GM18508 (cell line): Measurements from ENCODE around the gene BRCA2.

Experiments
- ATAC-seq: cut with Tn5 transposase; IDR thresholded peaks from one replicate; pipeline ENCODE4 v1.9.1; 2021; ENCODE audit warnings: moderate number of reproducible peaks; ENCODE audit not compliant: insufficient read depth, unreplicated experiment

BRCA2 gene, protein sequence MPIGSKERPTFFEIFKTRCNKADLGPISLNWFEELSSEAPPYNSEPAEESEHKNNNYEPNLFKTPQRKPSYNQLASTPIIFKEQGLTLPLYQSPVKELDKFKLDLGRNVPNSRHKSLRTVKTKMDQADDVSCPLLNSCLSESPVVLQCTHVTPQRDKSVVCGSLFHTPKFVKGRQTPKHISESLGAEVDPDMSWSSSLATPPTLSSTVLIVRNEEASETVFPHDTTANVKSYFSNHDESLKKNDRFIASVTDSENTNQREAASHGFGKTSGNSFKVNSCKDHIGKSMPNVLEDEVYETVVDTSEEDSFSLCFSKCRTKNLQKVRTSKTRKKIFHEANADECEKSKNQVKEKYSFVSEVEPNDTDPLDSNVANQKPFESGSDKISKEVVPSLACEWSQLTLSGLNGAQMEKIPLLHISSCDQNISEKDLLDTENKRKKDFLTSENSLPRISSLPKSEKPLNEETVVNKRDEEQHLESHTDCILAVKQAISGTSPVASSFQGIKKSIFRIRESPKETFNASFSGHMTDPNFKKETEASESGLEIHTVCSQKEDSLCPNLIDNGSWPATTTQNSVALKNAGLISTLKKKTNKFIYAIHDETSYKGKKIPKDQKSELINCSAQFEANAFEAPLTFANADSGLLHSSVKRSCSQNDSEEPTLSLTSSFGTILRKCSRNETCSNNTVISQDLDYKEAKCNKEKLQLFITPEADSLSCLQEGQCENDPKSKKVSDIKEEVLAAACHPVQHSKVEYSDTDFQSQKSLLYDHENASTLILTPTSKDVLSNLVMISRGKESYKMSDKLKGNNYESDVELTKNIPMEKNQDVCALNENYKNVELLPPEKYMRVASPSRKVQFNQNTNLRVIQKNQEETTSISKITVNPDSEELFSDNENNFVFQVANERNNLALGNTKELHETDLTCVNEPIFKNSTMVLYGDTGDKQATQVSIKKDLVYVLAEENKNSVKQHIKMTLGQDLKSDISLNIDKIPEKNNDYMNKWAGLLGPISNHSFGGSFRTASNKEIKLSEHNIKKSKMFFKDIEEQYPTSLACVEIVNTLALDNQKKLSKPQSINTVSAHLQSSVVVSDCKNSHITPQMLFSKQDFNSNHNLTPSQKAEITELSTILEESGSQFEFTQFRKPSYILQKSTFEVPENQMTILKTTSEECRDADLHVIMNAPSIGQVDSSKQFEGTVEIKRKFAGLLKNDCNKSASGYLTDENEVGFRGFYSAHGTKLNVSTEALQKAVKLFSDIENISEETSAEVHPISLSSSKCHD (N-terminal part only)

DNA sequence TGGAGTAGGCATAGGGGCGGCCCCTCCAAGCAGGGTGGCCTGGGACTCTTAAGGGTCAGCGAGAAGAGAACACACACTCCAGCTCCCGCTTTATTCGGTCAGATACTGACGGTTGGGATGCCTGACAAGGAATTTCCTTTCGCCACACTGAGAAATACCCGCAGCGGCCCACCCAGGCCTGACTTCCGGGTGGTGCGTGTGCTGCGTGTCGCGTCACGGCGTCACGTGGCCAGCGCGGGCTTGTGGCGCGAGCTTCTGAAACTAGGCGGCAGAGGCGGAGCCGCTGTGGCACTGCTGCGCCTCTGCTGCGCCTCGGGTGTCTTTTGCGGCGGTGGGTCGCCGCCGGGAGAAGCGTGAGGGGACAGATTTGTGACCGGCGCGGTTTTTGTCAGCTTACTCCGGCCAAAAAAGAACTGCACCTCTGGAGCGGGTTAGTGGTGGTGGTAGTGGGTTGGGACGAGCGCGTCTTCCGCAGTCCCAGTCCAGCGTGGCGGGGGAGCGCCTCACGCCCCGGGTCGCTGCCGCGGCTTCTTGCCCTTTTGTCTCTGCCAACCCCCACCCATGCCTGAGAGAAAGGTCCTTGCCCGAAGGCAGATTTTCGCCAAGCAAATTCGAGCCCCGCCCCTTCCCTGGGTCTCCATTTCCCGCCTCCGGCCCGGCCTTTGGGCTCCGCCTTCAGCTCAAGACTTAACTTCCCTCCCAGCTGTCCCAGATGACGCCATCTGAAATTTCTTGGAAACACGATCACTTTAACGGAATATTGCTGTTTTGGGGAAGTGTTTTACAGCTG, at the start of gene BRCA2, which contains the start of gene ZAR1L:
Gene BRCA2 (plus strand): TSS at position 271 of the 790 bp plus-strand sequence. CDS start 953 bp downstream, outside the sequence.
Gene ZAR1L (minus strand): TSS at position 126 of the 790 bp plus-strand sequence. CDS start 3,438 bp downstream, outside the sequence.
- ATAC-seq: peak; percentile 75

DNA sequence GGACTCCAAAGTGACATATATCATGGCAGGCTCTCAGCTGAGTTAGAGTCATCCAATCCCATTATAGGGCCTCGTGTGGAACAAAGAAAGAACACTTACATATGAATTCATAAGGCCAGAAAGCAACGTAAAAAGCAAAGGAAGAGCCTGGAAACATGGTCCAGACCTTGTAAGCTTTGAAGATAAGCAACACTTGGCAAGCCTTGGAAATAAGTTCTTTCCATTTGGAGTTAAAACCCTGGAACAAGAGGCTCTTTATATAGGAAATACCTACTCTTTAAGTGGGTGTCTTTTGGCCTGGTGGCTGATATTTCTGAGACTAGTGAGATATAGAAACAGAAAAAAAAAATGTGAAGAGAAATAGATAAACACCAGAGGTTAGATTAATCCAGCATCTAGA, 49.6 kb upstream of the BRCA2 start:
- no peak for ATAC-seq

DNA sequence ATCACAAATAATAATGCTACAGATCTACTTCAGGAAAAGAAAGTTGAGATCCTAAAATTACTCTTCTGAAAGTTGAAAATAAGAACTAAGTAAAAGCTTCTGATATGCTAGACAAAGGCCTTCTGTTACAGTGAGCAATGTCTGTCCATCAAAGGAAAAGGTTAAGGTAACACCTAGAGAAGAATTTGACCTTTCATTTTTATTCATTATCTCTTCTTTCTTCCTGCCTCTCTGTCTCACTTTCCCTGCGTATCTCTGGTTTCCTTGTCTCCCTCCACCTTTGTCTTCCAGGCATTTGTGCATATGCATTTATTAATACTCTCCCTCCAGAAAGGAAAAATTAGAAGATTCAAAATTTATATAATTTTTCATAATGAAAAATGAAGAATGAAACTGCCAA, 49.2 kb upstream of the BRCA2 start:
- ATAC-seq: no peak

DNA sequence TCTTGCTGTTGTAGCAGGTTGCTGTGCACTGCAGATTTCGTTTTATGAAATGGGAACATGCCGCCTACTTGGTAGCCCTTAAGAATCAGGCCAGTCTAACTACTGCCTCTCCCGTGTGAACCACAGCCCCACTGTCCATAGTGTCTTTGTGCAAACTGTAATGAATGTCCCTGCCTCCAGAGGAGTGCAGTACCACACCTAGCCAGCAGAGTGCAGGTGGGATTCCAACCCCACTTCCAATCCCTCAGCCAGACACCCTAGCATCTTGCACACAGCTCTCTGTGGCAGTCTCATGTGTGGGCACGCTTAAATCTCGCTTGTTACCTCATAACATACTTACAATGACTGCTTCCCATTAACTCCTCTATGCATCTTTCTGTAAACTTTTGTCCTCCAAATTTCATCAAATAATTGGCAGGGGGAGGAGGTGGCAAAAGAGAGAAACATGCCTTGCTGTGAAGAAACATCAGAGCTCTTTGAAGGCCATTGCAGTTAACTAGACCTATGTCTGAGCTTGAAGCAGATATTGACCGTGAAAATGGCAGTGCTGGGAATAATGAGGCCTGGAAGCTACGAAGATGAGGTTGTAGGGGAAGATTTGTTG, 47.4 kb upstream of the BRCA2 start:
- ATAC-seq: peak; percentile 77

DNA sequence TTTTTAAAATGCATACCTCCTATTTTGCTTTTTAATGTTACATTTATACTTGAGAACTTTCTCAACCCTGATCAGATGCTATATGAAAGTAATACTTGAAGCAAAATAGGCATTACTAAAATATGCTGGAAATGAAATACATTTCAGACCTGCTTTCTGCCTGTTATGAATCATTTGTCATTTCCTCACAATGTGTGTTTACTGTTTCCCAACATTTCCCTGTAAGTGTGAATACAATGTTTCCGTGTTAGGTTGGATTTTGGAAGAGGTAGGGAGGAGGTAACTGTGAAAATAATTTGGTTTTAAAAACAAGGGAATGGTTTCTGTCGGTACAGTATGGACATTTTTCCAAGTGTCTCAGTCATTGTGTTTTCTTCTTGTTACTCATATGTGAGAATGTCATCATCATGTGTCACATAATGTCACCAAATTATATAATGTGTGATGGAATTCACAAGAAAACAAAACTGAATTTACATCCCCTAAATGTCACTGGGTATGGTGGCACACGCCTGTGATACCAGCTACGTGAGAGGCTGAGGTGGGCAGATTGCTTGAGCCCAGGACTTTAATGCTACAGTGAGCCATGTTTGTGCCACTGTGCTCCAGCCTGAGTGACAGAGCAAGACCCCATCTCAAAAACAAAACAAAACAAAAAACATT, 43.2 kb upstream of the BRCA2 start:
- ATAC-seq: no peak

DNA sequence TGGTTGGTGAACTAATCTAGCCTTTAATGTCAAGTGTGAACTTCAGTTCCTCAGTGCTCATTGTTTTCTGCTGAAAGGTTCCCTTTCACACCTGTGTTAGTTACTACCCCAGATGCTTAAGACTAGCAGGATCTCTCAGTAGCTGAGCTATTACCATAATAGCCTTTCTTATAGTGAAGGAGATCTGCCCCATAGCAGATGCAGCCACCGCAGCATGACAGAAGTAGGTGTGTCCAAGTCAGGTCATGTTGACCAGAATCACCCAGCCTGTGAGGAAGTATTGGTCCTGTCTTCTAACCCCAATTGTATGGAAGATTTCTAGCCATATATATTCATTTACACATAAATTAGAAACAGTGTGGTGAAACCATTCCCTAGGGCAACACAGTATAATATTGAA, 37.5 kb upstream of the BRCA2 start:
- ATAC-seq: no peak

DNA sequence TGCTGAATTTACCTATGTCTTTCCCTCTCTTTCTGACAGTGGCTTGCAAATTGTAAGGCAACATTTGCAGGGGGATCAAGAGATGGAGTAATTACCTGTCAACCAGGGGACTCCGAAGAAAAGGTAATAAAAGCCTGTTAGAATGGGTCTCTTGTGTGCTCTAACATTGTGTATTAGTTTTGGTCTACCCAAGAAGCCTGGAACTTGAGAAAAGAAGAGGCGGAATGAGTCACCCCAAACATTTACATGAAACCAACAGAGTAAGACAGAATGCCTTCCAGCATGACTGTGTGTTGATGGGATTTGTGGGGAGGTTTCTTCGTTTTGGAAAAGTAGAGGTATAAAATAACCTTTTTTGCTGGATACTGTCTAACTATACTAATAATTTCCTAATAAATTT, 36.9 kb upstream of the BRCA2 start:
- ATAC-seq: no peak

DNA sequence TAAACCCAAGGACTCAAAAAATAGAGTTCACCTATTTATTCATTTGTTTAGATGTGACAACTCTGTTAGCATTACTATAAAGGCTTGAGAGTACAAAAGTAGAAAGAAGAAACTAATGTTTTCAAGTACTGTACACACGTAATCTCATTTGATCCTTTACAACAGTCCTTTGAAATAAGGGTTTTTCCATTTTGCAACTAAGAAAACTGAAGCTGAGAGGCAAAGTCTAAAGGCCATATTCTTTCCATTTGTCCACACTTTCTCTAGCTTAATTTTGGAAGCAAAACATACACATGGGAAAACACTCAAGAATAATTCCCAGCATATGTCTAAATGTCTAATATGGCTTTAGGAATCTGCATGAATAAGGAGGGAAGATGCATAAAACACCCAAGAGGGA, 34.2 kb upstream of the BRCA2 start:
- ATAC-seq: no peak

DNA sequence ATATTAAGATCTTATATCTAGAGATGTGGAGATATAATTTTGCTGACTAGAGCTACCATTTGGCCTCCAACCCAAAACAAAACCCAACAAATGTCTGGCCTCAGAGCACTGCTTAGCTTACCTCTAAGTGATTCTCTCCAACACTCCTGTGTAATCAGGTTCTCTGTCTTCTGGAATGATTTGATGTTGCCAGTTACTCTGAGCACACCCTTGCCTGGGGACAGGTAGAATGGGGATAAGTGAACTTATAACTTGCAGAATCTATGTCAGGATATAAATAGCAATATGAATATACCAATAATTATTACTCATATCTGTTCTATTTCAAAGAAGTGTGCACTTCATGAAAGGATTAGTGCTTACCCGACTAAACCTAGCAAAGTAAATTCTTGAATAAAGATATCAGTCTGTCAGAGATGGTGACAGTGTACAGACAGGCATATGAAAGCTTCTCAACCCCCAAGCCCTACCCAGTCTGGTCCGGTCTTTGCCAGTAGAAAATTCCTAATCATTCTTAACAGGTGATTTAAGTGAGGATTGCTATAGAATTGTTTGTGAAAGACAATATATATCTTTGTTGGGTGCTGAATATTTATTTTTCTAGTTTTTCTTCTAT, 33.1 kb upstream of the BRCA2 start:
- no peak for ATAC-seq

DNA sequence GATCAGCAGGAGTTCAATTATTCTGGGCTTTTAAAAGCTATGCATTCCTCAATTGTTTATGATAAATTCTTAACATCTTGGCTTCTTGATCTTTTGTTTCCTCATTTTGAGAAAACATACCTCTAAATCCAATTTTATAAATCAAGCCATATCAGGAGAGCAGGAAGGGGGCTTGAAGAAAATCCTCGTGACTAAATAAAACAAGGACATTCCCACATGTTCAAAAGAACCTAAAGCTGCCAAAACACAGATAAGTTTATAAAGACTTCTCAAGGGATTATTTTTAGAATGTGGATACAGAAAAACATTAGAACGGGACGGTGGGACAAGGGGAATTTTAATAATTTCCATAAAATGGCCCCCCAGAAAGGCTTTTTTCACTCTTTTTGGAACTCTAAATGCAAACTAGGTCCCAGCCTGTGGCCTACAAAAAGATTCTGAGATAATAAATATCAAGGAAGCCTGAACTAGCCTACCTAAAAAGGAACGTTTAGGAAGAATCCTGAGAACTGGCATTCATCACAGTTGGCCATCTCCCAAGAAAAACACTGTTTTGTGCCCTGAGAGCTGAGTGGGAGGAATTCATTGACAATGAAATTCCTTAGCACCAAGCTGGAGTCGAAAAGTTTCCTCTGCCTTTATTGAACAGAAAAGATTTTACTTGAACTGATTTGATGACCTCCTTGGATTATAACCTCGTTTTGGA, 30.2 kb upstream of the BRCA2 start:
- no peak for ATAC-seq

DNA sequence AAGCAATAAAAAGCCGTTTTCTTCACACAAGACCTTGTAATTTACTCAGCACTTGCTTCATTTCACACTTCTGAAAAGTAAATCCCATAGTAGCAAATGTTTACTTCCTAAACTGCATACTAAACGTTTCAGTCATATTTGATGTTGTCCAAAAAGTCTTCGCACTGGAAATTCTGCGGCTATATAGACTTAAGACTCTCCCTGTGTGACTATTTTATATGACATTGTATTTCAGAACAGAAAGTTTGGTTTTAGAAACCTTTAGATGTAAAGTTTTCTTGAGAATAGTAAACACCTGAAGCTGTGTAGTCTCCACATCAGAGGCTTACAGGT, 29.7 kb upstream of the BRCA2 start:
- no peak for ATAC-seq

DNA sequence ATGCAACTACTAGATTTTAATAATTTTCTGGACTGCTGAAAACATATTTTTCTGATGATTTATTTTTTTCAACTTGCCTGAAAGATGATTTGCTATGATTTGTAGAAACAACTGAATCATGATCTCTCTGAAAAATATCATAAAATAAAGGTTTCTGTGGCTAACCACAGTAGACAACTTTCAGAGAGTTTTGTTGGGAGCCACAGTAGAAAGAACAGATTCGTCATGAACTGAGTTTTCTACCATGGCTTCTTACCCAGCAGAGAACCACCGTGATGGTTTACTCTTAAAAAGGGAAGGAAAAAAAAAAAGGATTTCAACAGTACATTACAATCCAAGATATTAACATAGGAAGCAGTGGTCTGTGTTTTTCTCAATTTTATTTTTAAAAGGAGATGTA, 18.1 kb upstream of the BRCA2 start:
- ATAC-seq: no peak

DNA sequence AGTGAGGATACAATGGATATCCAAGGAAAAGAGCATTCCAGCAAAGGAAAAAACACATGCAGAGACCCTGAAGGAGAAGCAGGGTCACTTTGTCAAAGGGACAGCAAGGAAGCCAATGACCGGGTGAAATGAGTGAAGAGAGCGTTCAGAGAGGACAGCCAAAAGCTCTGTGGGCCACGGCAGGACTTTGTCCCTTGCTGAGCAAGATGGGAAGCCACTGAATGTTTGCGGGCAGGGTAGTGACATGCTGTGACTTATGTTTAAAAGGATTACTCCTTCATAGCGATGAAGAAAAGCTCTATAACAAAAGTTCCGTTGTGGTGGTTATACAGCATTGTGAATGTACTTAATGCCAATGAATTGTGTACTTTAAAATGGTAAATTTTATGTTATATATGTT, 16.6 kb upstream of the BRCA2 start:
- ATAC-seq: no peak

DNA sequence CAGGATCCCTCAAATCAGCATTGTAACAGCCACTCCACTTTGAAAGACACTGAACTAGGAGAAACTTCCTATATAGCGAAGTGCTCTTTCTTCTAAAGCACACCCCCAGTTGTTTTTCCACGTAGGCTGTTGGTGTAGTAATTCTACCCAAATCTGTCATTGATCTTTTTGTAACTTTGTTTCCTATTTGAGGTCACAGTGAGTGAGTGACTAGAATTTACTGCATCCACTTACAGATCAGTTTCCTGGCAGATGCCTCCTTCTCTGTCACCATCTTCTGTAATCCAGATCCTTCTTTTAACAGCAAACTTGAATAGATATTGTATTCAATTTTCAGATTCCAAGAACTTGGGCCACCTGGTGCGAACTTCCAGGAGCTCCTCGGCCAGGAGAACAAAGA, 15.4 kb upstream of the BRCA2 start:
- ATAC-seq: no peak

DNA sequence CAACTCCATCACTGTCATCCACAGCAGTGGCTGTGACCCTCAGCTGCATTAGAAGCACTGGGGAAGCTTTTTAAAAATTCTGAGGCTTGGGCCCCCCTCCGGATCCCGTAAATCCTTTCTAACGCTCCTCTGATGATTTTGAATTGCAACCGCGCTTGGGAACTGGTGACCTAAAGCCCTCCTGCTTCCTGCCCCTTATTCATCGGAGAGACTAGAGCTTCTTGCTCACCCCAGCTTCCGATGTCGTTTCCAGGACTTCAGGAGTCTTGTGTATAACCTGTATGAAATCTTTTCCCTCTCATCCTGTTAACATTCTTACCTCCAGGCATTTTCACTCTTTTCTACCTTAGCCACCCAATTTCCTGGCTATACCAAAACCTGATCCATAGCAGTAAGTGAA, 14.9 kb upstream of the BRCA2 start:
- ATAC-seq: no peak

DNA sequence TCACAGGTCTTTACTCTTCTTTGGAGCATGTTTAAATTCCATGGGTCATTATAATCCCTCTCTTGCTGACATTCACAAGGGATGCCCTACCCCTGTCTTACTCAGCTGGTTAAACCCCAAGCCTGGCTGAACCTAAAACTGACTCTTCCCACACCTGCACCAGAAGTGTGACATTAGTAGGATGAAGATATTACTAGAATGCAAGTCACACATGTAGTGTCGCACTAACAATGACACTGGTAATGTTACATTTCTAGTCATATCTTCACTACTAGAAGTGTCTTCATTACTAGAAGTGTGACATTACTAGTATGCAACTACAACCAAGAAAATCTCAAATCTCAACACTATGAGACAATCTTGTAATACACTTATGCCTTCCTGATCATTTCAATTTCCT, 14.4 kb upstream of the BRCA2 start:
- ATAC-seq: no peak

DNA sequence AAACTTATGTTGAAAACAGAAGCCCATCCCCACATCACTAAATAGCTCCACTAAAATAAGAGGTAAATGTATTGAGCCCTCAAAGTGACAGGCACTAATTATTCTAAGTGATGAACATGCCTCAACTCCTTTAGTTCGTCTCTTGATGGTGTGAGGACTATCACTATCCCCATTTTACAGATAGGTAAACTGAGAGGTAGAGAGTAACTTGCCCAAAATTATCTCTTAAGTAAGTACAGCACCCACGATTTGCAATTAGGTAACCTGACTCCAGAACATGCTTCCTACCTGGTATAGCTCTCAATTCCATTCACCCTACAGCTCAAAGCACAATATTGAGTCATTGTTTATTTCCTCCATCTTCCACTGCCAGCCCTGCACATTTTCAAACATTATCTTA, 12.8 kb upstream of the BRCA2 start:
- ATAC-seq: no peak

DNA sequence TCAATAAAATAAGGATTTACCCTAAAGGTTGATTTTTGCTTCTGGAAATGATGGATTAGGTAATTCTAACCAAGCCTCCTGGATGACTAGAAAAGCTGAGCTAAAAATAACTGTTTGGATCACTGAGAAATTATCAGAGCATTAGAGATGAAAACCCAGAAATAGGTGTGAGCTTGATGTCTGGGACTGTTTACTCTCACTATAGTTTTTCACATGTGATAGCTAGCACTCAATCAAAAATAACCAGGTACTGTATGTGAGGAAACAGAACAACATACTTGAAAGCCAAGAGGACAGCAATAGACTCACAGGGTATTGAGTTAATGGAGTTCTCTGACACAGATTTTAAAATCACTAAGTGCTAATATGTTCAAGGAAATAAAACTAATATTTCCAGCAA, 9.7 kb upstream of the BRCA2 start:
- no peak for ATAC-seq
